Dedifferentiated amniotic fluid mesenchymal stem cell (primary cell): ENCODE results near the gene P2RY12.

Experiments used
- DNase-seq: peaks from one replicate; pipeline ENCODE4 v3.0.0-alpha.2; 2016; ENCODE audit errors: extremely low spot score

The P2RY12 gene

GRCh38 chr3:151384741-151385174 lies at the start of gene P2RY12:
Gene P2RY12, minus strand, starts transcription at chr3:151384753. Its CDS starts 45,908 bp downstream, at chr3:151338845.
- DNase-seq: no peak

GRCh38 chr3:151432616-151433372 lies 48.2 kb upstream of the P2RY12 start:
- DNase-seq: no peak

- DNase-seq: no peak
Observed at GRCh38 chr3:151431940-151432339, 47.4 kb upstream of the P2RY12 start.

- no peak for DNase-seq
Observed at GRCh38 chr3:151430821-151431484, 46.4 kb upstream of the P2RY12 start.

- no peak for DNase-seq
Observed at GRCh38 chr3:151428386-151428785, 43.8 kb upstream of the P2RY12 start.

- DNase-seq: no peak
Observed at GRCh38 chr3:151426341-151426657, 41.7 kb upstream of the P2RY12 start.

- no peak for DNase-seq
Observed at GRCh38 chr3:151425627-151426340, 41.2 kb upstream of the P2RY12 start.

GRCh38 chr3:151423091-151423490 lies 38.5 kb upstream of the P2RY12 start:
- no peak for DNase-seq

GRCh38 chr3:151421938-151422337 lies 37.4 kb upstream of the P2RY12 start:
- no peak for DNase-seq

- DNase-seq: no peak
Observed at GRCh38 chr3:151419806-151420205, 35.3 kb upstream of the P2RY12 start.

GRCh38 chr3:151415289-151415688 lies 30.7 kb upstream of the P2RY12 start:
- no peak for DNase-seq

- DNase-seq: no peak
Observed at GRCh38 chr3:151412989-151413388, 28.4 kb upstream of the P2RY12 start.

- no peak for DNase-seq
Observed at GRCh38 chr3:151410891-151411559, 26.5 kb upstream of the P2RY12 start.

GRCh38 chr3:151407928-151408327 lies 23.4 kb upstream of the P2RY12 start:
- no peak for DNase-seq

GRCh38 chr3:151404316-151404715 lies 19.8 kb upstream of the P2RY12 start:
- peak; percentile 40 for DNase-seq

- DNase-seq: no peak
Observed at GRCh38 chr3:151403246-151403645, 18.7 kb upstream of the P2RY12 start.

- no peak for DNase-seq
Observed at GRCh38 chr3:151402349-151402748, 17.8 kb upstream of the P2RY12 start.

GRCh38 chr3:151400341-151400740 lies 15.8 kb upstream of the P2RY12 start:
- DNase-seq: no peak

GRCh38 chr3:151398895-151399294 lies 14.3 kb upstream of the P2RY12 start:
- DNase-seq: no peak

- no peak for DNase-seq
Observed at GRCh38 chr3:151395806-151396205, 11.3 kb upstream of the P2RY12 start.

- DNase-seq: no peak
Observed at GRCh38 chr3:151394611-151395010, 10.1 kb upstream of the P2RY12 start.

GRCh38 chr3:151393941-151394340 lies 9.4 kb upstream of the P2RY12 start:
- peak; percentile 60 for DNase-seq
